Measurements from ENCODE around the gene HDAC11. TPM values are rescaled to one million over a fixed set of nuclear protein-coding genes. Genes with fewer than 3 reads are reported as not detected.
"Not testable (repeated sequence)": the region's sequence is repeated elsewhere in the genome, so short reads cannot be mapped to it uniquely, and the experiment has no call there.

Gene HDAC11
- total and polyA plus RNA-seq, 9 of the 15 experiments (the other 6 are each of a cell fraction or from before 2014, with no cell fraction given): 0.60 to 6.0 (median 4.5) TPM

DNA sequence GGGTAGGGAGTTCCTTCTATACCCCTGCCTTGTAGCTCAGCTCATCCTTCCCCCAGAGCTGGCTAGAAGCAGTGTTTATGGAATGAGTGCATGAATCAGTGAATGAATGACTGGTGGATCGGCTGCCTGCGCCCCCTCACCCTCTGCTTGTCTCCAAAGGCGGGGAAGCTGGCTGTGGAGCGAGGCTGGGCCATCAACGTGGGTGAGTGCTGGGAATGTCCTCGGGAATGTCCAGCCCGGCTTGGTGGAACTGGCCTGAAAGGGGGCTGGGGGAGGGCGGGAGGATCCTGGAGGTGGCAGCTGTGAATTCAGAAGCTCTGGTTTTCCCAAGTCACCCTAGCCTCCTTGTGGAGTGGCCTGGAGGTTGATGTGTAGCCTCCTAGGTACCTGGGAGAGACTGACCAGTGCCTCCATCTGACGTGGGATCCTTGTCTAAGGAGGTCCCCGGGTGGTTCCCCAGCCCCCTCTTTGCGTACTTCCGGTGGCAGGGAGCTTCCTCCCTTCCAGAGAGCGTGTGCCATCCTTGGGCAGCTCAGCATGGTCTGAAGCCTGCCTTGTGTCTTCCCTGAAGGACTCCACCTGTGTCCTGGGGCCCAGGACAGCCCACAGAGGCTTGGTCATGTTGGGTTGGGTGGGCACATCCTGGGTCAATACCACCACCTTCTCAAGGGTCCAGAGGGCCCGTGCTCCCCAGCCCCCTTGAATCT lies 18.4 kb downstream of the HDAC11 start (continued):
- TF ChIP-seq CGGBP1 (CRISPR knock-in tag; IDR thresholded peaks at IDR 0.05) (no peak), XRCC5 (IDR thresholded peaks at IDR 0.05; ENCODE audit: low read depth, low read length) (no peak), RBM39 (optimal IDR thresholded peaks at IDR 0.05; ENCODE audit: low read depth, low read length) (no peak), CEBPG (CRISPR knock-in tag; IDR thresholded peaks at IDR 0.05) (no peak), CEBPG (tag; conservative IDR thresholded peaks at IDR 0.05 in 1 of 2, IDR thresholded peaks at IDR 0.05 in 1 of 2) (no peak), KLF1 (tag; IDR thresholded peaks at IDR 0.05) (no peak), ZNF146 (CRISPR knock-in tag; IDR thresholded peaks at IDR 0.05; ENCODE audit: unreplicated experiment) (no peak), RHOXF2B (CRISPR knock-in tag; conservative IDR thresholded peaks at IDR 0.05) (no peak)

DNA sequence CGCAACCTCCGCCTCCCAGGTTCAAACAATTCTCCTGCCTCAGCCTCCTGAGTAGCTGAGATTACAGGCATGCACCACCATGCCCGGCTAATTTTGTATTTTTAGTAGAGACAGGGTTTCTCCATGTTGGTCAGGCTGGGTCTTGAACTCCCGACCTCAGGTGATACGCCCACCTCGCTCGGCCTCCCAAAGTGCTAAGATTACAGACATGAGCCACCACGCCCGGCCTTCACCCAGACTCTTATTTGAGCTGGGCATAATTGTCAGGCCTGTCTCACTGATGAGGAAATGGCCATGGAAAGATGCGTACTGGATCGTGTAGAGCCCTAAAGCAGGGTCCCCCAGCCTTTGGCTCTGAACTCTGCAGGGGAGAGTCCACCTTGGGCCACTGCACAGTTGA lies 19.1 kb downstream of the HDAC11 start:
- H3K36me3 ChIP-seq (ENCODE audit: control insufficient read depth, insufficient read depth, low read length); ATAC-seq: not testable (repeated sequence)

More for the DNA sequence above, 19.1 kb downstream of the HDAC11 start:
- H3K79me2 ChIP-seq (ENCODE audit: control insufficient read depth, insufficient read depth, low read length); H3K4me2 ChIP-seq (ENCODE audit: insufficient read depth, low read length); BruUV-seq (replicated peaks); H2AFZ ChIP-seq (ENCODE audit: low read depth, low read length); H3K27ac ChIP-seq (ENCODE audit: extremely low read depth, low read depth, low read length); H3K9ac ChIP-seq (ENCODE audit: insufficient read depth in 1 of 2, low read depth in 2 of 2, low read length in 2 of 2); H3K9me3 ChIP-seq (replicated peaks; ENCODE audit: control insufficient read depth, insufficient read depth, low read depth, low read length); FAIRE-seq; H3K9me1 ChIP-seq (ENCODE audit: control insufficient read depth, insufficient read depth, low read length); DNase-seq (ENCODE audit: extremely low read depth in 1 of 4, low spot score in 3 of 4); H3K4me3 ChIP-seq; H3K27me3 ChIP-seq (ENCODE audit: control insufficient read depth in 2 of 2, insufficient read depth in 2 of 2, low read length in 2 of 2): not testable (repeated sequence)
- Histone ChIP-seq H3K4me1 (replicated peaks in 1 of 2; ENCODE audit: control insufficient read depth in 2 of 2, insufficient read depth in 2 of 2, low read length in 2 of 2) (peaks cover 0 to 11% of the 10 kb centered on the region in 2 experiments; a peak in 2 of 5 replicates), H4K20me1 (replicated peaks; ENCODE audit: control insufficient read depth, insufficient read depth, low read length) (peaks cover 24% of the 10 kb centered on the region)
- intact Hi-C loops (cut with micrococcal nuclease): loop anchor here (5.0 kb wide), 2 partner anchors 38 to 383 kb away; partner anchors contain the start of gene WNT7A
- in situ Hi-C loops (cut with MboI): loop anchor here (5.0 to 10.0 kb wide), 2 partner anchors 148 to 386 kb away; partner anchors contain the start of gene WNT7A
- ChIA-PET CTCF (ENCODE audit: low intra/inter-chr PET ratio) (interaction anchor here (2.8 to 3.0 kb wide), 2 partner anchors 149 to 151 kb away, joined by 13 to 16 read pairs; no protein-coding TSS in a partner anchor), POLR2A (interaction anchor here (1.0 to 1.1 kb wide), 2 partner anchors 12 to 18 kb away, joined by 3 to 4 read pairs; no protein-coding TSS in a partner anchor)
- 41% methylated on average over 11 of the region's 11 CpGs for WGBS (ENCODE audit: insufficient coverage, low coverage, missing lambda C conversion rate)

Data from K562 (cell line).